HG03139 (cell line): ENCODE measurements around the gene DVL1.

ENCODE experiments used
- ATAC-seq: cut with Tn5 transposase; IDR thresholded peaks from one replicate; pipeline ENCODE4 v1.9.1; 2021; ENCODE audit not compliant: unreplicated experiment

DVL1 gene

GRCh38 chr1:1356796-1357401, 7.7 kb upstream of the DVL1 start:
- no peak for ATAC-seq

GRCh38 chr1:1356166-1356795, 7.1 kb upstream of the DVL1 start:
- ATAC-seq = no peak

- ATAC-seq = no peak
These were observed 6.2 kb upstream of the DVL1 start for GRCh38 chr1:1355416-1355815.

- ATAC-seq = no peak
These were observed 5.3 kb upstream of the DVL1 start for GRCh38 chr1:1354271-1355247.

DNA sequence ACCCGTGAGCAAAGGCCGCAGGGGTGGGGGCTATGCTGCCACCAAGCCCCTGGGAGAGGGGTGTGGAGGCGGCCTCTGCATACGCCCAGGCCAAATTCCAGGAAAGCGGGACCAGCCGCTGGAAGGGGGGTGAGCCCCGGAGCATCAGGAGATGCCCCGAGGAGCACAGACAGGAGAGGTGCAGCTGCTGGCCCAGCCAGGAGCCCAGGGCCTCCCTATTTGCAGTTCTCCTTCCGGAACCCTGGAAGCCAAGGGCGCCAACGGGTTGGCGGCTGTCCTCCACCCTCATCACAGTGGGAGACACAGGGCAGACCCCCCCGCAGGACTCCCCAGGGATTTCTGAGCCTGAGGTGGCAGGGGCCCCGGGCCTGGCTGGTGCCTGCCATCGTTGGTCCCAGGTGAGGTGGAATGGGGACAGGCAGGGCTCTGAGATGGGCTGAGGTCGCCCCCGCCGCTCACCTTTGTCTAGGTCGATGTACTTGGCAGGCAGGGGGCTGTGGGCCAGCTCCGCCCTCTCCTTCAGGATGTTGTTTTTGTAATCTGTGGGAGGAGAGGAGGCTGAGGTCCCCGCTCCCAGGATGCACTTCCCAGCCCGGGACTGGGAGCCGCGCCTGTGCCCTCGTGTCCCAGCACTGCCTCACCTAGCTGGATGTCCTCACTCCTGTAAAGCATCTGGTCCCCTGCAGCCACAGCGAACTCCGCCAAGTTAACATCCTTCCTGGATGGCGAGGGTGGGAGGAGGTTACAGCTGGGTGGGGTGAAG, 4.4 kb upstream of the DVL1 start:
- no peak for ATAC-seq

DNA sequence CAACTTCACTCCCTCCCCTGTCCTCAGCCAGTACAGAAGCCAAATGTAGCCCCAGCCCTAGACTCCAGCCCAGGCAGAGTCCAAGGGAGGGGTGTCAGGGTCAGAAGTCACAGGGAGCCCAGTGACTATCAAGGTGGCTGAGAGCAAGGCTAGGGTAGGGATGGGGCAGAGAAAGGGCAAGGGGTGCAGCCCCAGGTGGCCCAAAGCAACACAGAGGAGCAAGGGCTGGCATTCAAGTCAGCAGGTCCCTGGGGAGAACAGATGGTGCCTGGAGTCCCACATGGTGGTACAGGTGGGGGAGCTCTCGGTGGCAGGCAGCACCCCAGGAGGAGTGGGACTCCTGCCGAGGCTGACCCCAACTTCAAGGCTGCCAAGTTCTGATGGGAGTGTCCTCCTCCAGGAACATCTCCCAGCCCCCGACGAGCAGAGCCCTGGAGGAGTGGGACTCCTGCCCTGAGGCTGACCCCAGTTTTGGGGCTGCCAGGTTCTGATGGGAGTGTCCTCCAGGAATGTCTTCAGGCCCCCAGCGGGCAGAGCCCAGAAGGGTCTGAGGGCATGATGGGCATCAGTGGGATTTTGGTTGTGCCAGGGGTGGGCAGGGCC, 3.7 kb upstream of the DVL1 start:
- no peak for ATAC-seq

DNA sequence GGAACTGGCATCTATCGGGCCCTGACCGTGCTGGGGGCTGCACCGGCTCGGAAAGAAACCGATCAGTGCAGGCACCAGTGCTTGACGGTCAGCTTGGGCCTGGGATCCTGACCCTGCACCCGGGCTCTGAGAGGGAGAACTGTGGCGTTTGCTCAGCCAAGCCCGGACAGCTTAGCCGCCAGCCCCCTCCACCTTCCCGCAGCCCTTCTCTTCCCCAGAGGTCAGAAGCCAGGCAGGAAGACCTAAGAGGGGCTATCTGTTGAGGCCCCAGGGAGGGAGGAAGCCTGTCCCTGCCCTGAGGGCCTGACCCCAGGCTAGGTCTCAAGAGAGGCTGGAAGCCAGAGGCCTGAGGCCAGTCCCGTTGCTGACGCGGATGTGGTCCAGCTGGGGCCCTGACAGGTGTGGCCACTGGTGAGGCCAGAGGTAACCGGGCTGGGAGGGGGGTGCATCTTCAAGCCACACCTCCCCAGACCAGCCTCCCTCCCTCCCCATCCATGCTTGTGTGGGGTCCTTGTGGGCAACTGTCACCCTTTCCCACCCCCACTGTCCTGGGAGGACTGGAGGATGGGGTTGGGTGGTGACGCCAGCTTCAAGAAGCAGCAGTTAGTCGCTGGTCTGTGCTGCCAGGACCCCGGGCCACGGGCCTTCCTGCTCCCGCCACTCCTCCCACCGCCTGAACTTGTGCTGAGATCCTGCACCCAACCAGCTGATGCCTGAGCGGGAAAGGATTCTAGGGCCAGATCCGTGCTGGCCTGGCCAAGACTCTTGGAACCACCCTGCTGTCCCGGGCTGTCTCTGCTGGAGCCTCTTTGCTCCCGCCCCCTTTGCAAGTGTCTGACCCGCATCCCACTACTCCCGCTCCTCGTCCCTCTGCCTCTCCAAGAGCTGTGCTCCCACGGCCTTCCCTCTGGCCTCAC, 2.6 kb upstream of the DVL1 start:
- no peak for ATAC-seq

DNA sequence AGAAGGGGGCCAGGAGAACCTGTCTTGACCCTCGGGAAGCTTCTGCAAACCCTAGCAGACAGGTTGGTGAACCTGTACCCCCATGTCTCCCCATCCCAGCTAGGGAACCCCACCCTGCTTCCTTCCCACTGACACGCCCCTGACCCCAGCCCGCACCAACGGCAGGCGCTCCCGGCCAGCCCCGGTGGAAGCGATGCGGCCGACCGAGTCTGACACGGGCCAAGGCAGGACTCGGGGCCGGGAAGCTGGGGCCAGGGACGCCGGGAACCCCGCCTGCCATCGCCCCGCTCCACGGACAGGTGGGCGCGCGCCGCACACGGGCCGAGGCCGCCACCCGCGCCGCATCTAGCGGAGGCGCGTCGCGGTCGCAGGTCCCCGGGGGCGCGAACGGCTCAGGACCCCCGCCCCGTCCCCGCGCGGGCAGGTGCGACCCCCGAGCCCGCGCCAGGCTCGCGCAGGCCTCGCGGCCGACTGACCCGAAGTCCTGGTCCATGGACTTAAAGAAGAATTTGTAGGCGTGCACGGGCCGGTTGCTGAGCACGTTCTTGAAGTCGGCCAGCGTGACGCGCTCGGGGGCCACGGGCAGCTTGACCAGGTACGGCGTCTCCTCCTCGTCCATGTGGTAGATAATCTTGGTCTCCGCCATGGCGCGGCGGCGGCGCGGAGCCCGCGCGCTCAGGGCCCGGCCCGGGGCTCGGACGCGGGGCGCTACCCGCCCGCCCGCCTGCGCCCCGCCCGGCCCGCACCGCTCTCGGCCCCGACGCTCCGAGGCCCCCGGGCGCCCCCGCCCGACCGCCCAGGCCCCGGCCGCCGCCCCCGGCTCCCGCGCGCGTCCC, 580 bp downstream of the DVL1 start:
- no peak for ATAC-seq

GRCh38 chr1:1347663-1348419, 1.4 kb downstream of the DVL1 start:
- ATAC-seq = no peak

GRCh38 chr1:1347026-1347595, 2.1 kb downstream of the DVL1 start:
- no peak for ATAC-seq

DNA sequence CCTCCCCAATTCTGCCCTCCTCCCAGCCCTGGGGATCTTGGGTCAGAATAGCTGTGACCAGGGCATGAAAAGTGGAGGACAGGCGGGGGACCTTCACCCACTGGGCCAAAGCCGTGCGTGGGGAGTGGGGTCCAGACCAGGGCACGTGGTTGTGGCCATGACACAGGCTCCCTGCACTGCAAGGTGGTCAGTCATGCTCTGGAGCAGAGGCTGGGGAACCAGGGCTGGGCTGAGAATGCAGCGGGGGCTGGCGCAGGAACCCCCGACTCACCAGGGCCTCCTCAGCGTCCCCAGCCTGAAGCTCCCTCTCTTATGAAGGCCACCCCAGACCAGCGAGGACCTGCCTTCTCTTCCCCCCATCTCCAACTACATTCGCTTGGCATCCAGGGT, 2.7 kb downstream of the DVL1 start:
- ATAC-seq = no peak

- ATAC-seq = no peak
These were observed 3.2 kb downstream of the DVL1 start for GRCh38 chr1:1345860-1346500.

- ATAC-seq = no peak
These were observed 3.8 kb downstream of the DVL1 start for GRCh38 chr1:1345384-1345783.

DNA sequence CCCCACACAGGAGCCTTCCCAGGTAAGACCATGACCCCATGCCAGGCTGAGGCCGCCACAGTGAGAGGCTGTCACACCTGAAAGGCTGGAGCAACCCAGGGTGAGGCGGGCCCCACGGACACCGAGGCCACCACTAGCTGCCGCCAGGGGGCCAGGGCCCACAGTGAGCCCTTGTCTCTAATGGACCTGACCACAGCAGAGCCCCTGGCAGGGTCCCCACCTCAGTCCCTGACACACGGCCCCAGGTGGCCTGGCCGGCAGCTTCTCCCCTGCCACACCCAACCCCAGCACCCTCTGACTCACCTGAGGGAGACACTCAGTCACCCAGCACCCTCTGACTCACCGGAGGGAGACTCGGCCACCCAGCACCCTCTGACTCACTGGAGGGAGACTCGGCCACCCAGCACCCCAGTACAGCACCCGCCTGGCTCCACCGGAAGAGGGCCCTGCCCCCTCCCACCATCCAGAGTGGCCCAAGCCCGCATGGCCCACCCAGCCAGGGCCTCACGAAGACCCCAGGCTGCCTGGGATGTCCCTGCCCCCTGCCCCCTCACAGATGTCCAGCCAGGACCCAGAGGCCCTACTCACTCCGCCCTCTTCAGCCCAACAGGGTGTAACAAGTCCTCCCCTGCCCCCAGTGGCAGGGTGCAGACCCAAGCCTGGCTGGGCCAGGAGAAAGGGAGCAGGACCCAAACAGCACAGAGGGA, 4.4 kb downstream of the DVL1 start:
- no peak for ATAC-seq

GRCh38 chr1:1343811-1344421, 5.3 kb downstream of the DVL1 start:
- ATAC-seq = no peak

DNA sequence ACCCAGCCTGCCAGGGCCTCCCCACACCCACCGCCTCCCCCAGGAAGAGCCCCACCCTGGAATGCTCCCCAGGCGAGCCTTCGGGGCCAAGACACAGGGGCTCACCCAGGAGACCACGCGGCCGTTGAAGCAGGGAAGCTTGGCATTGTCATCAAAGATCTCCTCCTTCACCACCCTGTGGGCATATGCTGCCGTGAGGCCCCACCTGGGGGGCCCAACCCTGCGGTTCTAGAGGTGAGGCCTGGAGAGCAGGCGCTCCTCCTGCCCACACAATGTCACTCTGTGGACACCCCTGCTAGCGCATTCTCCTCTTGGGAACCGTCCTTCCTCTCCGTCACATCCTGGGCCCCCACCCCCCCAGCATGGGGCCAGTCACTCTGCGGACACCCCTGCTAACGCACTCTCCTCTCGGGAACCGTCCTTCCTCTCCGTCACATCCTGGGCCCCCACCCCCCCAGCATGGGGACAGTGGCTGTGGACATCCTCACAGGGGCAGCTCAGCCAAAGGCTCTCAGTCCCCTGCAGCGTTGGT, 6.6 kb downstream of the DVL1 start:
- no peak for ATAC-seq
